Spleen (tissue), 7 donors: ENCODE measurements around the gene TMEM178B.

Source experiments
- POLR2A ChIP-seq, 3 donors: fragments of 450-650 bp; IDR thresholded peaks; one replicate each; pipeline ENCODE4 v1.5.1; 2017; ENCODE audit warnings: antibody characterized with exemption in 3 of 3, mild to moderate bottlenecking in 1 of 3
- POLR2AphosphoS5 ChIP-seq, 3 donors: sonication (generic); formaldehyde crosslinking; IDR thresholded peaks; one replicate each; pipeline ENCODE4 v1.5.1; 2017; ENCODE audit warnings: antibody characterized with exemption in 3 of 3
- TF ChIP-seq, protein P1 (sequence below), 11 experiments: fragments of 200-600 bp in 7 of 11; fragments of 450-650 bp in 4 of 11; sonication (generic) in 4 of 11; IDR thresholded peaks in 8 of 11; conservative IDR thresholded peaks in 3 of 11; 1 replicate in 7 of 11; 2 replicates in 4 of 11; pipeline versions ENCODE4 v1.4.0 to v1.8.0; 2016 to 2021; ENCODE audit warnings: antibody characterized with exemption in 11 of 11, inconsistent platforms in 4 of 11, mild to moderate bottlenecking in 1 of 11
- donor health status: DM: no; HTN: no; CAD: no; lungs with moderate emphysema.
- donor health status: DM: no; HTN: no; CAD: no.
- donor health status: DM: no; HTN: no; CAD: no.

- TF ChIP-seq, protein P1, sequence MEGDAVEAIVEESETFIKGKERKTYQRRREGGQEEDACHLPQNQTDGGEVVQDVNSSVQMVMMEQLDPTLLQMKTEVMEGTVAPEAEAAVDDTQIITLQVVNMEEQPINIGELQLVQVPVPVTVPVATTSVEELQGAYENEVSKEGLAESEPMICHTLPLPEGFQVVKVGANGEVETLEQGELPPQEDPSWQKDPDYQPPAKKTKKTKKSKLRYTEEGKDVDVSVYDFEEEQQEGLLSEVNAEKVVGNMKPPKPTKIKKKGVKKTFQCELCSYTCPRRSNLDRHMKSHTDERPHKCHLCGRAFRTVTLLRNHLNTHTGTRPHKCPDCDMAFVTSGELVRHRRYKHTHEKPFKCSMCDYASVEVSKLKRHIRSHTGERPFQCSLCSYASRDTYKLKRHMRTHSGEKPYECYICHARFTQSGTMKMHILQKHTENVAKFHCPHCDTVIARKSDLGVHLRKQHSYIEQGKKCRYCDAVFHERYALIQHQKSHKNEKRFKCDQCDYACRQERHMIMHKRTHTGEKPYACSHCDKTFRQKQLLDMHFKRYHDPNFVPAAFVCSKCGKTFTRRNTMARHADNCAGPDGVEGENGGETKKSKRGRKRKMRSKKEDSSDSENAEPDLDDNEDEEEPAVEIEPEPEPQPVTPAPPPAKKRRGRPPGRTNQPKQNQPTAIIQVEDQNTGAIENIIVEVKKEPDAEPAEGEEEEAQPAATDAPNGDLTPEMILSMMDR (IDR thresholded peaks at IDR 0.05 in 8 of 11, conservative IDR thresholded peaks at IDR 0.05 in 3 of 11): no peak
- TF ChIP-seq POLR2A (IDR thresholded peaks at IDR 0.05): no peak
- TF ChIP-seq POLR2AphosphoS5 (IDR thresholded peaks at IDR 0.05): no peak
Observed at GRCh38 chr7:141290365-141290764, 216.5 kb downstream of the TMEM178B start.
